ENCODE data around the gene RABGAP1L.
"Not testable (repeated sequence)": the region's sequence is repeated elsewhere in the genome, so short reads cannot be mapped to it uniquely, and the experiment has no call there.

Gene RABGAP1L

GRCh38 chr1:174491606-174492005, 332.3 kb downstream of the RABGAP1L start:
- no peak for DNase-seq (ENCODE audit: low read depth)
- no peak overlapping the region for H3K4me3 ChIP-seq (ENCODE audit: low read length)
- TF ChIP-seq CTCF (conservative IDR thresholded peaks at IDR 0.05; ENCODE audit: low read depth, low read length), result no peak

GRCh38 chr1:174497478-174497877, 338.2 kb downstream of the RABGAP1L start:
- no peak overlapping the region for H3K4me3 ChIP-seq (ENCODE audit: low read length)
- no peak for TF ChIP-seq CTCF (conservative IDR thresholded peaks at IDR 0.05; ENCODE audit: low read depth, low read length)
- no peak for DNase-seq (ENCODE audit: low read depth)

GRCh38 chr1:174516755-174517154, 357.4 kb downstream of the RABGAP1L start:
- not testable (repeated sequence) for H3K4me3 ChIP-seq (ENCODE audit: low read length); DNase-seq (ENCODE audit: low read depth)

GRCh38 chr1:174519844-174520243, 360.5 kb downstream of the RABGAP1L start:
- no peak for DNase-seq (ENCODE audit: low read depth)
- no peak overlapping the region for H3K4me3 ChIP-seq (ENCODE audit: low read length)
- TF ChIP-seq CTCF (conservative IDR thresholded peaks at IDR 0.05; ENCODE audit: low read depth, low read length), result no peak

- H3K4me3 ChIP-seq (ENCODE audit: low read length), result no peak overlapping the region
- no peak for DNase-seq (ENCODE audit: low read depth)
- no peak for TF ChIP-seq CTCF (conservative IDR thresholded peaks at IDR 0.05; ENCODE audit: low read depth, low read length)
Observed at GRCh38 chr1:174531751-174532150, 372.4 kb downstream of the RABGAP1L start.

- no peak for TF ChIP-seq CTCF (conservative IDR thresholded peaks at IDR 0.05; ENCODE audit: low read depth, low read length)
- H3K4me3 ChIP-seq (ENCODE audit: low read length), result no peak overlapping the region
- DNase-seq (ENCODE audit: low read depth), result no peak
Observed at GRCh38 chr1:174534789-174535188, 375.5 kb downstream of the RABGAP1L start.

- no peak for TF ChIP-seq CTCF (conservative IDR thresholded peaks at IDR 0.05; ENCODE audit: low read depth, low read length)
- H3K4me3 ChIP-seq (ENCODE audit: low read length), result no peak overlapping the region
- DNase-seq (ENCODE audit: low read depth), result peak; percentile 22
Observed at GRCh38 chr1:174535207-174535606, 375.9 kb downstream of the RABGAP1L start.

- not testable (repeated sequence) for DNase-seq (ENCODE audit: low read depth); H3K4me3 ChIP-seq (ENCODE audit: low read length)
Observed at GRCh38 chr1:174543421-174543820, 384.1 kb downstream of the RABGAP1L start.

All from retinal pigment epithelial cell (primary cell).